NCI-H1694 (cell line): Measurements from ENCODE around the gene PPM1F.

ENCODE experiments used
- DNase-seq: peaks from one replicate; lab custom pipeline; 2025; lab: John Stamatoyannopoulos, UW

Gene PPM1F

DNA sequence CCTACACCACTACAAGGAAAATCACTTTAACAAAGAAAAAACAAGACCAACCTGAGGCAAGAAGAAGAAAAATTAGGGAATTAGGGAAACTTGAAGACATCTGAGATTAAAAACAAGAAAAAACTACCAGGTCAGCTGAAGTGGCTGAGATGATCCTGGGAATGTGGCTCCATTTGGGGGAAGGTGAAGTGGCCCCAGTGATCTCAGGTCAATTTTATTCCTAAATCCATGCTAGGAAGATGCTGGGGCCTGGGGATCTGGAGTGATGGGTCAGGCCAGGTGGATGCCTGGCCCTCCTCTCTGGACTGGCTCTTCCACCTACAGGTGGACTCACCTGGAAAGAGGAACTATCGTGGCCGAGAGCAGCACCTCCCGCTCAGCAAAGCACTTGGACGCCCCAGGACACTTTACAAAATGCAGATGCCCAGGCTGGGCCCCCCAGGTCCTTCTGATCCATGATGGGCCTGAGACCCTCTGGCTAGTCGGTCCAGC, 23.3 kb upstream of the PPM1F start:
- DNase-seq = no peak

DNA sequence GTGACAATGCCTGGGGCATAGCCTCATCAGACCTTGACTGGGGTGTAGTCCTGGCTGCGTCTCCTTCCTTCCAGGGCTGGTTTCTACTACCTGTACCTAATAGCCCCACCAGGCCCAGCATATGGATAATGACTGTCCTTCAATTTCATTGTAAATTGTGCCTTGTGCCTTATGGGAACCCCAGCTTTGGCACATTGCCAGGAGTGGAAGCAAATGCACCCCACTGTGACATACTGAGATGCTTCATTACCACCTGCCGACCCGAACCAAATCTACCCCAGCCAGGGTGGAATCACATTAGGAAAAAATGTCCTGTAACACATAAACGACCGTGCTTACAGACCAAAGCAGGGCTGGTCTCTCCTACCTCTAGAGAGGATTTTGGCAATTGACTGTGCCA, 22.6 kb upstream of the PPM1F start:
- no peak for DNase-seq

DNA sequence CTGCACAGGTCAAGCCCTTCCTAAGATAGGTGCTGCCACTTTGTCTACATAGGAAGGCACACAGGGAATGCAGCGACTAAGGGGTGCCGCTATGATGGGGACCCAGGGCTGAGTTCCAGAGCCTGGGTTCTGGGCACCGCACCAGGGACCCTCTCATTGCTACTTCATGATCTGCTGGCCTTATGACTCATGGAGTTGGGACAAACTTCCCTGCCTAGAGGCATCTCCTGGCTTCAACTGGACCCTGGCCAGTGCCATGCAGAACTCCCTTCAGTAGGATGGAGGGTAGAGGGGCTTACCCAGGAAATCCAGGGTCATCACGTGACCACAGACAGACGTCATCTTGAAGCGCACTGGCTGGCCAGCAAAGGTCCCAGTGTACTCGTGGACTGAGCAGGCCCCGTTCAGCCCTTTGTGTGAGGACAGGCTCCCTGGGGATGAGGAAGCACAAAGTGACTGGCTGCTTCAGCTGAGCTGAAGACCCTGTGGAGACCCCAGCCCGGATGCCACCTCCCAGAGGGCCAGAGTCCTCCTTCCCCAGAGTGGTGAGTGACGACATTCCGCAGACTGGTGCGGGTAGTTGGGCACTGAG, 21.5 kb upstream of the PPM1F start:
- no peak for DNase-seq

GRCh38 chr22:21972806-21973205, 20.2 kb upstream of the PPM1F start:
- DNase-seq = no peak

DNA sequence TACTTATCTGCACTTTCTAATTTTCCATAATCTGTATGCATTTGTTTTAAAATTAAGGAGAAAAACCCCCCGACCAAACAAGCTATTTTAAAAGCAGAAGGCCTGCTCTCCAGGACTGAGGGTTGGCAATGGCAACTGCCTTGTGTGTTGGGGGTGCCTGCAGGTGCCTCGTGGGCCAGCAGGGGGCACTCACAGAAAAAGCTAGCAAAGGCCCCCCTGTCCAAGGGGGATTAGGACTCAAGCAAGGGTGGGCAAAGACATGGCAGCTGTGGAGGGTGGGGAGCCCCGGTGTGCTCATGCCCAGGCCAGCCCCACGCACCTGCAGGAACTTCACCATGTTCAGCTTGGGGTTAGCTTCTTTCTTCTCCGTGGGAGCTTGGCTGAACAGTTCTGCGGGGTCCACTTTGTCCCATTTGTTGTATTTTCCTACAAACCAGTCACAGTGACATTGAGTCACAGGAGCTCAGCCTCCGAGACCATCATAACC, 19.7 kb upstream of the PPM1F start:
- no peak for DNase-seq

- no peak for DNase-seq
These were observed 19.2 kb upstream of the PPM1F start for GRCh38 chr22:21971858-21972275.

GRCh38 chr22:21970800-21971617, 18.4 kb upstream of the PPM1F start:
- DNase-seq = no peak

DNA sequence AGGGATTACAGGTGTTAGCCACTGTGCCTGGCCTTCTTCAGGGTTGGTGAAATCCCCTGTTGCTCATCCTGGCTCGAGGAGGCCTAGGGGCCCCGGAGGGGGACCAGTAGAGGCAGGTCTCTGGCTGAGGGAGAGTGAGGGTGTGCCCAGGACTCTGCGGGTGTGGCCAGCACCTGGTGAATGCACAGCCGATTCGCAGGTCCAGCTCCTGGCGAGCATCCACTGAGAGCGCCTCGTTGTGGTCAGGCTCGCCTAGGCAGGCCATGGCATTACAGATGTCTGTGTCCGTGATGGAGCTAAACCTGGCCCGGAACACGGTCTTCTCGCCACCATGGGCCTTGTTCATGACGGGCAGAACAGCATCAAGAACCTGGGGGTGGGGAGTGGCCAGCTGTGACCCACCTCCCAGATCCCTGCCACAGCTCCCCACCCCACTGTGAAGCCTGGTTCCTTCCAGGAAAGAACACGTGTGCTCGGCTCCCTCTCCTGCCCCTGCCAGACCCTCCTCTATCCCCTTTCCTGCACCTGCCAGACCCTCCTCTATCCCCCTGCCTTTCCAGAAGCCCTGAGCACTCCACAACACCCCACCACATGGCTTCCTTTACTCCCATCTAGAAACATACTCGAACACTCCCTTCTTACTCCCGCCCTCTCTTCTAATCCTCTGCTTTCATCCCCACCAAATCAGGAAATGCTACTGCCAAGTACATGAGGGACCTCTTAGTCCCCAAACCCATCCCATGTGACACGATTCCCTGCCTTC, 17.6 kb upstream of the PPM1F start:
- DNase-seq = no peak

DNA sequence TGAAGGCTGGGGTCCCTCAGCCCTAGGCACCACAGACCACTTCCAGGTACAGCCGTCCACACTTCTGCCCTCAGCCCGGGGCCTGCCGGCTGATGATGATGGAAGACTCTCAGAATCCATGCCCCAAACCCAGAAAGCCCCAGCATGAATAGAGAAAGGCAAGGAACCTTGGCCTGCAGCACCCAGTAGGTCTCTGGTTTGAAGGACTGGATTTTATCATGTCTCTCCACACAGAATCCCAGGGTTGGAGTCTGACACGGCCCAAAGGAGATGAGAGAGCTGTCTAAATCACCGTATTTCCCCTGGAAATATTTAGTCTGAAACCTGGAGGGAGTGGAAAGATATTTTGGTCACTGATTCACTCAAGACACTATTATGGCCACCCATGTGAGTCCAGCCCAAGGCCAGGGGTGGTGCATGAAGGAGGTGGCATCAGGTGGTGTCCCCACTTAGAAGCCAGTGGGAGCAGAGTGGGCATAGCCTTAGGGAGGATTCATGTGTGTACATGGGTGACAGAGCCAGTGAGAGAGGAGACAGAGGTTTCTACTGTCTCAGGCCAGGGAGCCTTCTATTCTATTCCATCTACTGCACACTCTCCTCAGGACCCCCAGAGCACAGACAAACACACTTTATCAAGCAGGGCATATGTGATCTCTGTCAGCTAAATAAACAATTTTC, 15.9 kb upstream of the PPM1F start:
- DNase-seq = no peak

- no peak for DNase-seq
These were observed 15.1 kb upstream of the PPM1F start for GRCh38 chr22:21967693-21968271.

DNA sequence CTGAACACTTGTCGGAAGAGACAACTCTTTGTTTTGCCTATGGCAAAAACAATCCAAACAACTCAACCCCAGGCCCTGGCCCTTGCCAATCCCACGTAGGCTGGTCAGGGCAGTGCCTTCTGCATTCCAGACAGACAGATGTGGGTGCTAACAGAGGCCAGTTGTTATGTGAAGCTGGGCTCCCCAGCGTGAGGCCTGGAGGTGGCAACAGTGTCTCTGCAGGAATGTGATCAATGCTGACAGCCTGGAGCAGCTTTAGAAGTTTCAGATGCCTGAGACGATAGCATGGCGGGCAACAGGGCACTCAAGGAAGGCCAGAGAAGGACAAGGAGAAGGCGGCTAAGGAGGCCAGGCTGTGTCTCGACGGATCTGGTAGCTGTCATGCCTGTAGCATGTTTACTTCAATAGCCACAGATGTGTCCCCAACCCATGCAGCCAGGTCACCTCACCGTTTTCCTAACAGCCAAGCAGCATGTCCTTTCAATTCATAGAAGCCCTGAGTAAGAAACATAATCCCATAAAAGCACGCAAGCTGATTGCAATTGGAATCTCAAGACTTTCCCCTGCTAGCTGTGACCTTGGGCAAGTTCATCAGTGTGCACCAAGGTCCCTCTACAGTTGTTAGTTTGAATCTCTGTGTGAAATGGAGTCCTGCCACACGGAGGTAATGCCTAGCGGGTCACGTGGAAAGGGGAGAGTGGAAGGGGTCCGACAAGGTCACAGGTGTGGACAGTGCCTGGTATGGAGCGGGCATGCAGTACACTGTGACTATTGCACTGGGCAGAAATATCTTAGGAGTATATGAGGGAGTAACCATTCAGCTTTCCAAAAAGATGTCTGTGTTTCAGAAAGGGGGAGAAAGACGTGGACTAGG, 14.2 kb upstream of the PPM1F start:
- DNase-seq = no peak

DNA sequence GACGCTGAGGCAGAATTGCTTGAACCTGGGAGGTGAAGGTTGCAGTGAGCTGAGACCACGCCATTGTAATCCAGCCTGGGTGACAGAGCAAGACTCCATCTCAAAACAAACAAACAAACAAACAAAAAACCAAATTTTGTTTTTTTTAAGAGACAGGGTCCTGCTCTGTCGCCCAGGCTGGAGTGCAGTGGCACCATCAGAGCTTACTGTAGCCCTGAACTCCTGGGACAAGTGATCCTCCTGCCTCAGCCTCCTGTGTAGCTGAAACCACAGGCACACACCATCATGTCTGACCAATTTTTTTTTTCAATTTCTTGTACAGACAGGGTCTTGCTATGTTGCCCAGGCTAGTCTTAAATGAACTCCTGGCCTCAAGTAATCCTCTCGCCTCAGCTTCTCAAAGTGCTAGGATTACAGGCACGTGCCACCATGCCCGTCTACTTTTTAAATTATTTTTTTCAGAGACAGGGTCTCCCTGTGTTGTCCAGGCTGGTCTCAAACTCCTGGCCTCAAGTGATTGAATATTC, 13.2 kb upstream of the PPM1F start:
- DNase-seq = no peak

DNA sequence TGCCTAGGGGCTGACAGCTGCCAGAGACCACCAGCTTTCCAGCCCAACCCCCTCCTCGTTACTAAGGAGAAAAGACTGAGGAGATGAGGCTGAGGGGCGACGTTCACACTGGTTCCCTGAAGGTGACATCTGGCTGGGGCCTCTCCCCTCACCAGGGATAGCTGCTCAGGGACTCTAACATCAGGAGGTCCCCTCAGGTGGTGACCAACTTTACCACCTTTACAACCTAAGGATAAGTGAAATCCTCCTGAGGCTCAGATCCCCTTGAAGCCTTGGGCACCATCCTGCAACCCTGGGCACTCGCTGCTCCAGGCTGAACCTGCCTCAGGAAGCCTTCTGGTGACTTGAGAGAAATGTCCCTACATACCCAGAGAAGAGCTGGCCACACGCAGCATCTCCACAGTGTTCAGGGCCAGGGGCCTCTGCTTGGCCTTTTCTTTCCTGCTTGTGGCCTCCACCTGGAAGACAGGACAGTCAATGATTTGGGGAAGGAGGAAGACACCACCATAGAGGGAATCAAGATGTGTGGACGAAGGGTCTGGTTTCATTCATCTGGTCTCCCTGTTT, 12.4 kb upstream of the PPM1F start:
- DNase-seq = no peak

- no peak for DNase-seq
These were observed 11.6 kb upstream of the PPM1F start for GRCh38 chr22:21964234-21964633.

DNA sequence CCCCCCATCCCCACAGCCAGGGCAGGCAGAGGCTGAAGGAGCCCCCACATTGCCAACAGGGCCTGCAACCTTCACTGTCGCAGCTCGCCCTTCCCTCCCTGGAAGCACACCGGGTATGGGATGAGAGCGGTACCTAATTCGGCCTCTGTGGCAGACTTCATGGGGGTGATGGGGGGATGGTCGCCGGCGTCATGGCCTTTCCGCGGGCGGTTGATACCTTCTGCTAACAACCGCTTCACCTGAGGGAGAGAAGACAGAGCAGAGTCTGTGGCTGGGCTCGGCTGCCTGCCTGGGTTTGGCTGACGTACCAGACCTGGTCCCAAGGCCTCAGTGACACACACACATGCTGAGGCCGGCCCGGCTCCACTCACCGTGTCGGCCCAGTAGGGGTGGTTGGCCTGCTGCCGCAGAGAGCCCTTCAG, 11.2 kb upstream of the PPM1F start:
- no peak for DNase-seq

- DNase-seq = no peak
These were observed 10.6 kb upstream of the PPM1F start for GRCh38 chr22:21963286-21963685.

GRCh38 chr22:21962655-21962949, 10.0 kb upstream of the PPM1F start:
- no peak for DNase-seq

DNA sequence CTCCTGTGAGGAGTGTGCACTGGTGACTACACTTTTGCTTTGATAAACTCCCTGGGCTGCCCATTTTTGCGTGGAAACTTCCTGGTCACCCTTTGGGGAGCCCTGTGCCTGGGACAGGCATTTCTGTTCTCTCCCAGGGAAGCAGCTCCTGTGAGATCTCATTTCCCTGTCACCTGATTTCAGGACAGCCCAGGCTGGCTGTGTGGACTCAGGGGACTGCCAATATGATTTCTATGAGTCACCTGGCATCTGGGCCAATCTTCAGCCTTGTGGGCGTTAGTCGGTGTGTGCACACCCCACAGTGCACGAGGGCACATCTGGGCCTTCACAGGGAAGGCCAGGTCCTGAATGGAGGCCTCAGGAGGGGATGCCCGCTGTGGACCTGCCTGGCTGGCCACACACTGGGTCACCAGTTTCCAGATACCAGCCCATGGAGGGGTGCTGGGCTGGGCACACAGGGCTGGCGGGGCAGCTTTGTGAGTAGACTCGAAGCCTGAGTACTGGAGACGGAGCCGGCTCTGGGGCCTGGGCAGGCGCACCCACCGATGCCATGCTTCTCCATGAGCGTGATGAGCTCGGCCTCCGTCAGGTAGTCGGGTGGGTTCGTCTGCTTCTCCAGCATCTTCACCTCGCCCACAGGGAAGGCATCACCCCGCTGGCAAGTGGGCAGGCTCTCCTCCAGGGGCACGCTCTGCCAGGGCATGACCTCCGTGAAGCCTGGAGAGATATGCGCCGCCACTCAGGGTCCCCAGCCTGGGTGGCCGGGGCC, 9.4 kb upstream of the PPM1F start:
- DNase-seq = no peak

GRCh38 chr22:21961127-21961867, 8.6 kb upstream of the PPM1F start:
- no peak for DNase-seq
